ENCODE measurements around the gene TMEM135. TPM values are rescaled to one million over a fixed set of nuclear protein-coding genes. Genes with fewer than 3 reads are reported as not detected.
A peak's percentile ranks its signal among the peaks of the same experiment; 100 is the strongest.
"Not testable (repeated sequence)": the region's sequence is repeated elsewhere in the genome, so short reads cannot be mapped to it uniquely, and the experiment has no call there.

The TMEM135 gene
- total and polyA plus RNA-seq, 7 experiments from 2014 or later, result 3.4 to 26.8 (median 10.6) TPM

GRCh38 chr11:87149782-87150181, 112.0 kb downstream of the TMEM135 start:
- H3K36me3 ChIP-seq (ENCODE audit: control insufficient read depth in 2 of 3, insufficient read depth in 3 of 3, low read length in 3 of 3); H3K4me1 ChIP-seq (ENCODE audit: control insufficient read depth in 2 of 2, insufficient read depth in 2 of 2, low read length in 2 of 2); H3K9me3 ChIP-seq (ENCODE audit: control insufficient read depth in 2 of 3, low read length in 3 of 3); CTCF ChIA-PET; POLR2A ChIA-PET; H3K4me3 ChIP-seq (ENCODE audit: low read length); H3K27ac Mint-ChIP-seq; H3K27ac ChIP-seq (ENCODE audit: low read depth, low read length); H3K4me3 Mint-ChIP-seq; H3K27me3 Mint-ChIP-seq; ATAC-seq; DNase-seq; intact Hi-C loops (cut with micrococcal nuclease); H3K27me3 ChIP-seq (ENCODE audit: control insufficient read depth in 2 of 2, insufficient read depth in 2 of 2, low read length in 2 of 2): not testable (repeated sequence)
- Mint-ChIP-seq H3K4me1 (peaks cover 8 to 50% (median 40%) of the 10 kb centered on the region in 7 donors), H3K36me3 (peaks cover 5 to 26% (median 15%) of the 10 kb centered on the region in 5 donors), H3K9me3 (peaks cover 0 to 15% (median 3%) of the 10 kb centered on the region in 11 donors)

- DNase-seq (no peak), ATAC-seq (no peak)
- no peaks in the 10 kb centered on the region for H3K4me1 ChIP-seq (ENCODE audit: control insufficient read depth in 2 of 2, insufficient read depth in 2 of 2, low read length in 2 of 2)
- ChIA-PET POLR2A (no interaction called here), CTCF (no interaction called here)
- H3K9me3 ChIP-seq (ENCODE audit: control insufficient read depth in 2 of 3, low read length in 3 of 3), result no peaks in the 10 kb centered on the region
- intact Hi-C loops (cut with micrococcal nuclease), result no loop called here
- H3K27ac ChIP-seq (ENCODE audit: low read depth, low read length), result no peak overlapping the region
- Mint-ChIP-seq H3K4me3 (peak overlapping the region in 1 of 10 donors; percentile 9), H3K27ac (no peak overlapping the region), H3K4me1 (peaks cover 5 to 47% (median 37%) of the 10 kb centered on the region in 7 donors), H3K9me3 (peaks cover 0 to 15% (median 3%) of the 10 kb centered on the region in 11 donors), H3K27me3 (no peaks in the 10 kb centered on the region), H3K36me3 (peaks cover 5 to 26% (median 15%) of the 10 kb centered on the region in 5 donors)
- no peaks in the 10 kb centered on the region for H3K36me3 ChIP-seq (ENCODE audit: control insufficient read depth in 2 of 3, insufficient read depth in 3 of 3, low read length in 3 of 3)
- H3K4me3 ChIP-seq (ENCODE audit: low read length), result no peak overlapping the region
- no peaks in the 10 kb centered on the region for H3K27me3 ChIP-seq (ENCODE audit: control insufficient read depth in 2 of 2, insufficient read depth in 2 of 2, low read length in 2 of 2)
Observed at GRCh38 chr11:87150936-87151335, 113.2 kb downstream of the TMEM135 start.

- Histone ChIP-seq H3K27me3 (ENCODE audit: control insufficient read depth in 2 of 2, insufficient read depth in 2 of 2, low read length in 2 of 2) (no peaks in the 10 kb centered on the region), H3K4me1 (ENCODE audit: control insufficient read depth in 2 of 2, insufficient read depth in 2 of 2, low read length in 2 of 2) (no peaks in the 10 kb centered on the region), H3K9me3 (ENCODE audit: control insufficient read depth in 2 of 3, low read length in 3 of 3) (no peaks in the 10 kb centered on the region), H3K36me3 (ENCODE audit: control insufficient read depth in 2 of 3, insufficient read depth in 3 of 3, low read length in 3 of 3) (no peaks in the 10 kb centered on the region), H3K4me3 (ENCODE audit: low read length) (no peak overlapping the region), H3K27ac (ENCODE audit: low read depth, low read length) (no peak overlapping the region)
- H3K27me3 Mint-ChIP-seq, result no peaks in the 10 kb centered on the region
- ChIA-PET POLR2A (no interaction called here), CTCF (no interaction called here)
- H3K4me3 Mint-ChIP-seq, result no peak overlapping the region
- H3K9me3 Mint-ChIP-seq, result peaks cover 0 to 12% (median 3%) of the 10 kb centered on the region in 11 donors
- H3K4me1 Mint-ChIP-seq, result peaks cover 5 to 47% (median 36%) of the 10 kb centered on the region in 7 donors
- ATAC-seq, result no peak
- intact Hi-C loops (cut with micrococcal nuclease), result no loop called here
- peaks cover 4 to 25% (median 23%) of the 10 kb centered on the region in 5 donors for H3K36me3 Mint-ChIP-seq
- H3K27ac Mint-ChIP-seq, result no peak overlapping the region
- DNase-seq, result no peak
Observed at GRCh38 chr11:87154246-87154645, 116.5 kb downstream of the TMEM135 start.

GRCh38 chr11:87156970-87157369, 119.2 kb downstream of the TMEM135 start:
- H3K4me3 Mint-ChIP-seq, result no peak overlapping the region
- H3K27ac Mint-ChIP-seq, result peak overlapping the region in 1 of 9 donors; percentile 13
- H3K4me1 Mint-ChIP-seq, result peaks cover 0 to 27% (median 15%) of the 10 kb centered on the region in 7 donors
- CTCF ChIA-PET, result no interaction called here
- H3K9me3 ChIP-seq (ENCODE audit: control insufficient read depth in 2 of 3, low read length in 3 of 3), result no peaks in the 10 kb centered on the region
- H3K27me3 Mint-ChIP-seq, result no peaks in the 10 kb centered on the region
- no peaks in the 10 kb centered on the region for H3K36me3 ChIP-seq (ENCODE audit: control insufficient read depth in 2 of 3, insufficient read depth in 3 of 3, low read length in 3 of 3)
- no peak for ATAC-seq
- H3K4me1 ChIP-seq (ENCODE audit: control insufficient read depth in 2 of 2, insufficient read depth in 2 of 2, low read length in 2 of 2), result no peaks in the 10 kb centered on the region
- intact Hi-C loops (cut with micrococcal nuclease), result no loop called here
- peaks cover 0 to 4% (median 0%) of the 10 kb centered on the region in 11 donors for H3K9me3 Mint-ChIP-seq
- POLR2A ChIA-PET, result no interaction called here
- H3K27ac ChIP-seq (ENCODE audit: low read depth, low read length), result no peak overlapping the region
- H3K4me3 ChIP-seq (ENCODE audit: low read length), result no peak overlapping the region
- peaks cover 0 to 15% (median 8%) of the 10 kb centered on the region in 5 donors for H3K36me3 Mint-ChIP-seq
- DNase-seq, result no peak
- H3K27me3 ChIP-seq (ENCODE audit: control insufficient read depth in 2 of 2, insufficient read depth in 2 of 2, low read length in 2 of 2), result no peaks in the 10 kb centered on the region

- ATAC-seq; intact Hi-C loops (cut with micrococcal nuclease); H3K27me3 Mint-ChIP-seq; POLR2A ChIA-PET; H3K27ac ChIP-seq (ENCODE audit: low read depth, low read length); H3K36me3 ChIP-seq (ENCODE audit: control insufficient read depth in 2 of 3, insufficient read depth in 3 of 3, low read length in 3 of 3); H3K27ac Mint-ChIP-seq; DNase-seq; H3K4me3 Mint-ChIP-seq; H3K27me3 ChIP-seq (ENCODE audit: control insufficient read depth in 2 of 2, insufficient read depth in 2 of 2, low read length in 2 of 2); H3K4me1 ChIP-seq (ENCODE audit: control insufficient read depth in 2 of 2, insufficient read depth in 2 of 2, low read length in 2 of 2); H3K4me3 ChIP-seq (ENCODE audit: low read length); H3K9me3 ChIP-seq (ENCODE audit: control insufficient read depth in 2 of 3, low read length in 3 of 3); CTCF ChIA-PET: not testable (repeated sequence)
- peaks cover 0 to 19% (median 4%) of the 10 kb centered on the region in 7 donors for H3K4me1 Mint-ChIP-seq
- peaks cover 16 to 54% (median 42%) of the 10 kb centered on the region in 5 donors for H3K36me3 Mint-ChIP-seq
- H3K9me3 Mint-ChIP-seq, result peaks cover 13 to 50% (median 28%) of the 10 kb centered on the region in 11 donors
Observed at GRCh38 chr11:87169076-87169475, 131.3 kb downstream of the TMEM135 start.

- Histone ChIP-seq H3K4me1 (ENCODE audit: control insufficient read depth in 2 of 2, insufficient read depth in 2 of 2, low read length in 2 of 2) (peaks cover 0 to 7% of the 10 kb centered on the region in 2 donors), H3K27me3 (ENCODE audit: control insufficient read depth in 2 of 2, insufficient read depth in 2 of 2, low read length in 2 of 2) (no peaks in the 10 kb centered on the region), H3K9me3 (ENCODE audit: control insufficient read depth in 2 of 3, low read length in 3 of 3) (no peaks in the 10 kb centered on the region), H3K27ac (ENCODE audit: low read depth, low read length) (no peak overlapping the region), H3K4me3 (ENCODE audit: low read length) (no peak overlapping the region), H3K36me3 (ENCODE audit: control insufficient read depth in 2 of 3, insufficient read depth in 3 of 3, low read length in 3 of 3) (peaks cover 0 to 2% (median 0%) of the 10 kb centered on the region in 3 experiments)
- CTCF ChIA-PET, result no interaction called here
- POLR2A ChIA-PET, result no interaction called here
- Mint-ChIP-seq H3K9me3 (peaks cover 7 to 38% (median 19%) of the 10 kb centered on the region in 11 donors), H3K27me3 (no peaks in the 10 kb centered on the region), H3K4me3 (no peak overlapping the region), H3K36me3 (peaks cover 7 to 62% (median 50%) of the 10 kb centered on the region in 5 donors), H3K4me1 (peaks cover 0 to 16% (median 0%) of the 10 kb centered on the region in 7 donors), H3K27ac (no peak overlapping the region)
- peak; percentile 51 for ATAC-seq
- DNase-seq, result no peak
- intact Hi-C loops (cut with micrococcal nuclease), result no loop called here
Observed at GRCh38 chr11:87173185-87174039, 135.7 kb downstream of the TMEM135 start.
